SK-N-SH (cell line): ENCODE data around the gene EXOSC2. TPM values are rescaled to one million over a fixed set of nuclear protein-coding genes. Genes with fewer than 3 reads are reported as not detected.

Experiments used
- CTCF ChIA-PET: fragments of 300-600, 350-600 bp; formaldehyde crosslinking; extraction: SDS; loops from one replicate; lab custom pipeline; 2021; lab: Yijun Ruan, JAX
- POLR2A ChIA-PET: fragments of 350-600 bp; sonication (Branson Sonifier 250); formaldehyde crosslinking; extraction: SDS; loops from one replicate; lab custom pipeline; 2020; ENCODE audit warnings: antibody characterized with exemption, inconsistent platforms; lab: Yijun Ruan, JAX
- DNase-seq: peaks from one replicate; pipeline ENCODE4 v3.0.0; 2012
- H2AFZ ChIP-seq: fragments of 200-600 bp; sonication (generic); 2 replicates; pipeline ENCODE4 v1.8.1; 2016; ENCODE audit warnings: antibody characterized with exemption, mild to moderate bottlenecking, low read depth
- H3F3A ChIP-seq: fragments of 200-600 bp; sonication (generic); replicated peaks from 2 replicates; pipeline ENCODE3; 2016; ENCODE audit warnings: antibody characterized with exemption, mild to moderate bottlenecking; ENCODE audit not compliant: insufficient read depth
- H3K27ac ChIP-seq, 2 experiments: fragments of 200-500 bp in 1 of 2; fragments of 200-600 bp in 1 of 2; sonication (Bioruptor generic) in 1 of 2; sonication (generic), shearing (Covaris generic) in 1 of 2; 2 replicates each; pipeline versions ENCODE4 v1.5.1 to v1.6.1; 2014 to 2016; ENCODE audit warnings: low read depth in 2 of 2, inconsistent platforms in 1 of 2, low read length in 1 of 2, mild to moderate bottlenecking in 1 of 2, mixed read lengths in 1 of 2
- H3K27me3 ChIP-seq: fragments of 200-600 bp; sonication (generic), shearing (Covaris generic); 2 replicates; pipeline ENCODE4 v1.6.1; 2016; ENCODE audit warnings: mixed run types; ENCODE audit not compliant: insufficient read depth
- H3K36me3 ChIP-seq, 2 experiments: fragments of 200-500 bp in 1 of 2; fragments of 200-600 bp in 1 of 2; sonication (Bioruptor generic) in 1 of 2; sonication (generic) in 1 of 2; replicated peaks in 1 of 2; 2 replicates each; pipeline versions ENCODE3 to v1.5.1; 2014 to 2016; ENCODE audit warnings: low read length in 1 of 2, mild to moderate bottlenecking in 1 of 2; ENCODE audit not compliant: insufficient read depth in 2 of 2, control insufficient read depth in 1 of 2
- H3K4me1 ChIP-seq, 2 experiments: fragments of 200-500 bp in 1 of 2; fragments of 200-600 bp in 1 of 2; sonication (Bioruptor generic) in 1 of 2; sonication (generic), shearing (Covaris generic) in 1 of 2; 2 replicates each; pipeline versions ENCODE4 v1.5.1 to v1.6.1; 2014 to 2016; ENCODE audit warnings: low read depth in 1 of 2, low read length in 1 of 2, mixed run types in 1 of 2; ENCODE audit not compliant: insufficient read depth in 2 of 2, control insufficient read depth in 1 of 2
- H3K4me2 ChIP-seq: fragments of 200-600 bp; sonication (generic), shearing (Covaris generic); 2 replicates; pipeline ENCODE4 v1.6.1; 2017; ENCODE audit warnings: mixed run types
- H3K4me3 ChIP-seq, 2 experiments: fragments of 200-500 bp in 1 of 2; fragments of 200-600 bp in 1 of 2; sonication (Bioruptor generic) in 1 of 2; sonication (generic), shearing (Covaris generic) in 1 of 2; 2 replicates each; pipeline versions ENCODE4 v1.5.1 to v1.8.1; 2014 to 2016; ENCODE audit warnings: low read depth in 2 of 2, inconsistent platforms in 1 of 2, low read length in 1 of 2, mild to moderate bottlenecking in 1 of 2, mixed read lengths in 1 of 2, moderate library complexity in 1 of 2
- H3K79me2 ChIP-seq: fragments of 200-600 bp; sonication (generic); 2 replicates; pipeline ENCODE4 v1.8.1; 2017; ENCODE audit warnings: mild to moderate bottlenecking; ENCODE audit not compliant: insufficient read depth
- H3K9ac ChIP-seq: fragments of 200-600 bp; sonication (generic); 2 replicates; pipeline ENCODE4 v1.6.1; 2017; ENCODE audit warnings: mixed run types
- H3K9me2 ChIP-seq: fragments of 200-600 bp; sonication (generic); 2 replicates; pipeline ENCODE4 v1.6.1; 2017; ENCODE audit warnings: mixed run types
- H3K9me3 ChIP-seq: fragments of 200-600 bp; sonication (generic); 2 replicates; pipeline ENCODE4 v1.6.1; 2017; ENCODE audit warnings: mixed run types, mild to moderate bottlenecking, moderate library complexity
- H4K20me1 ChIP-seq: fragments of 200-600 bp; sonication (generic); 2 replicates; pipeline ENCODE4 v1.6.1; 2017; ENCODE audit warnings: mild to moderate bottlenecking, mixed run types; ENCODE audit not compliant: insufficient read depth
- CHD2 ChIP-seq: fragments of 150-350 bp; IDR thresholded peaks from 2 replicates; pipeline ENCODE4 v1.6.1; 2018; ENCODE audit warnings: low read length; ENCODE audit not compliant: partially characterized antibody
- ELF1 ChIP-seq: IDR thresholded peaks from 2 replicates; pipeline ENCODE4 v1.4.0; 2012
- EP300 ChIP-seq, 2 experiments: IDR thresholded peaks; 2 replicates each; pipeline versions ENCODE4 v1.4.0 to v1.6.1; 2012; ENCODE audit warnings: borderline replicate concordance in 1 of 2, low read depth in 1 of 2, low read length in 1 of 2
- EZH2phosphoT487 ChIP-seq: fragments of 200-600 bp; sonication (generic); IDR thresholded peaks from 2 replicates; pipeline ENCODE4 v1.6.1; 2017; ENCODE audit warnings: low read depth, mixed run types, mild to moderate bottlenecking, antibody characterized with exemption, moderate library complexity, borderline replicate concordance
- FOSL2 ChIP-seq: IDR thresholded peaks from 2 replicates; pipeline ENCODE4 v1.4.0; 2012; ENCODE audit warnings: low read depth, mild to moderate bottlenecking, moderate library complexity, borderline replicate concordance
- FOXJ3 ChIP-seq: sonication (generic); formaldehyde crosslinking; IDR thresholded peaks from 2 replicates; pipeline ENCODE4 v1.5.1; 2020; ENCODE audit warnings: mild to moderate bottlenecking, missing genetic modification reagents
- GATA2 ChIP-seq: sonication (generic); formaldehyde crosslinking; IDR thresholded peaks from 2 replicates; pipeline ENCODE4 v1.5.0; 2020; ENCODE audit warnings: mild to moderate bottlenecking, missing genetic modification reagents
- IRF3 ChIP-seq: fragments of 150-350 bp; IDR thresholded peaks from 2 replicates; pipeline ENCODE4 v1.6.1; 2016; ENCODE audit warnings: mild to moderate bottlenecking, low read depth, low read length
- JUND ChIP-seq: IDR thresholded peaks from 2 replicates; pipeline ENCODE4 v1.4.0; 2012
- MAX ChIP-seq: IDR thresholded peaks from 2 replicates; pipeline ENCODE4 v1.4.0; 2012; ENCODE audit warnings: low read depth
- MXI1 ChIP-seq: IDR thresholded peaks from 2 replicates; pipeline ENCODE4 v1.6.1; 2012; ENCODE audit warnings: mild to moderate bottlenecking, low read depth, low read length, improper control_type of control experiment
- PBX3 ChIP-seq: IDR thresholded peaks from 2 replicates; pipeline ENCODE4; 2012
- POLR2AphosphoS5 ChIP-seq: IDR thresholded peaks from 2 replicates; pipeline ENCODE4 v1.6.1; 2012; ENCODE audit warnings: low read depth, low read length
- RAD21 ChIP-seq: IDR thresholded peaks from 2 replicates; pipeline ENCODE4 v1.6.1; 2012; ENCODE audit warnings: mild to moderate bottlenecking, low read length
- RCOR1 ChIP-seq: fragments of 150-350 bp; IDR thresholded peaks from 2 replicates; pipeline ENCODE4 v1.6.1; 2017; ENCODE audit warnings: antibody characterized with exemption, low read length
- RFX5 ChIP-seq: IDR thresholded peaks from 2 replicates; pipeline ENCODE4 v1.6.1; 2012; ENCODE audit warnings: mild to moderate bottlenecking, improper control_type of control experiment, low read length
- RXRA ChIP-seq: IDR thresholded peaks from 2 replicates; pipeline ENCODE4 v1.4.0; 2012; ENCODE audit warnings: low read depth, mild to moderate bottlenecking, borderline replicate concordance
- SIN3A ChIP-seq: IDR thresholded peaks from 2 replicates; pipeline ENCODE4 v1.6.1; 2012; ENCODE audit warnings: low read depth, mild to moderate bottlenecking, low read length, moderate library complexity, borderline replicate concordance
- SMC3 ChIP-seq: IDR thresholded peaks from 2 replicates; pipeline ENCODE4 v1.6.1; 2012; ENCODE audit warnings: low read depth, low read length, improper control_type of control experiment
- TAF1 ChIP-seq: IDR thresholded peaks from 2 replicates; pipeline ENCODE4 v1.6.1; 2012; ENCODE audit warnings: low read depth, mild to moderate bottlenecking, low read length, moderate library complexity, borderline replicate concordance
- TEAD4 ChIP-seq: IDR thresholded peaks from 2 replicates; pipeline ENCODE4 v1.4.0; 2012; ENCODE audit warnings: mild to moderate bottlenecking, borderline replicate concordance; ENCODE audit not compliant: insufficient read depth
- USF1 ChIP-seq: IDR thresholded peaks from 2 replicates; pipeline ENCODE4 v1.4.0; 2012; ENCODE audit warnings: low read depth, borderline replicate concordance
- WGBS: methylation state at CpG from one replicate; pipeline ENCODE4 v1.1.6; 2017; ENCODE audit warnings: low lambda C conversion rate; 5-methylcytosine and 5-hydroxymethylcytosine counted together
- polyA plus RNA-seq, 3 experiments: library from polyadenylated mRNA; depleted of rRNA; stranded (reverse); fragments of >200 nt; gene quantifications; 2 replicates each; pipeline ENCODE4 v1.2.3, GENCODE V29; 2012

The EXOSC2 gene
- polyA plus RNA-seq, 1 of the 3 experiments (the other 2 are of a cell fraction) = 28.7 TPM

GRCh38 chr9:130689572-130689936 lies 4.0 kb upstream of the EXOSC2 start:
- peak overlapping the region; percentile 29 to 42; a peak in 2 of 4 replicates for H3K27ac ChIP-seq
- H3K36me3 ChIP-seq = no peaks in the 10 kb centered on the region
- 5% methylated on average over 1 of the region's 1 CpG for whole genome bisulfite sequencing
- TF ChIP-seq GATA2 (CRISPR knock-in tag) (no peak), RAD21 (no peak), MAX (no peak), RXRA (no peak), FOXJ3 (CRISPR knock-in tag) (no peak), FOSL2 (no peak), USF1 (no peak), SMC3 (no peak), CHD2 (no peak), ELF1 (no peak), RFX5 (no peak), TEAD4 (no peak)
- ChIA-PET POLR2A (no interaction called here), CTCF (interaction anchor here (0.8 to 15.3 kb wide), 4 partner anchors 11 to 358 kb away, joined by 3 to 520 read pairs (median 7); no protein-coding TSS in a partner anchor)
- peak overlapping the region; percentile 48 to 68; a peak in 3 of 4 replicates for H3K4me3 ChIP-seq
- peaks cover 12% of the 10 kb centered on the region for H3F3A ChIP-seq
- H3K79me2 ChIP-seq = peaks cover 10% of the 10 kb centered on the region
- no peak for DNase-seq
- H3K27me3 ChIP-seq = no peaks in the 10 kb centered on the region
- peak overlapping the region; percentile 43; the same call in 1 of the 2 replicates for H3K9ac ChIP-seq
- no peaks in the 10 kb centered on the region for H3K9me2 ChIP-seq
- H2AFZ ChIP-seq = peak overlapping the region; percentile 98
- no peaks in the 10 kb centered on the region for H3K9me3 ChIP-seq
- H3K4me1 ChIP-seq = peaks cover 0 to 11% of the 10 kb centered on the region in 2 experiments; a peak in 1 of 4 replicates
- H4K20me1 ChIP-seq = no peaks in the 10 kb centered on the region
- peak overlapping the region; percentile 82 for H3K4me2 ChIP-seq

- Histone ChIP-seq H3K36me3 (no peaks in the 10 kb centered on the region), H2AFZ (peak overlapping the region; percentile 98), H4K20me1 (no peaks in the 10 kb centered on the region; the same call in 1 of the 2 replicates), H3K9me2 (no peaks in the 10 kb centered on the region), H3K4me3 (peak overlapping the region; percentile 48 to 68), H3K9me3 (no peaks in the 10 kb centered on the region), H3K4me1 (peaks cover 0 to 16% of the 10 kb centered on the region in 2 experiments; a peak in 1 of 4 replicates), H3K27ac (peak overlapping the region; percentile 57 to 64), H3K79me2 (peaks cover 15% of the 10 kb centered on the region), H3K27me3 (no peaks in the 10 kb centered on the region), H3K4me2 (peak overlapping the region; percentile 82), H3F3A (peaks cover 12% of the 10 kb centered on the region), H3K9ac (peak overlapping the region; percentile 55)
- DNase-seq = peak; percentile 72
- peak; percentile 79; the same call in 1 of the 2 replicates for TF ChIP-seq SIN3A
- peak; percentile 46; the same call in 1 of the 2 replicates for TF ChIP-seq MXI1
- peak; percentile 57 for TF ChIP-seq GATA2 (CRISPR knock-in tag)
- TF ChIP-seq SMC3 = no peak
- 0 out of 2 replicates have a peak, but pooled peaks have one; percentile 20 for TF ChIP-seq MAX
- peak; percentile 98 for TF ChIP-seq POLR2AphosphoS5
- peak; percentile 75; the same call in 1 of the 2 replicates for TF ChIP-seq RFX5
- peak; percentile 92 for TF ChIP-seq PBX3
- TF ChIP-seq JUND = no peak
- no peak; the same call in 1 of the 2 replicates for TF ChIP-seq RCOR1
- TF ChIP-seq CHD2 = no peak
- no peak for TF ChIP-seq EZH2phosphoT487
- peak; percentile 74; the same call in 1 of the 2 replicates for TF ChIP-seq TAF1
- peak; percentile 44 for TF ChIP-seq IRF3
- TF ChIP-seq EP300 (IDR thresholded peaks at IDR 0.05; ENCODE audit: borderline replicate concordance in 1 of 2, low read depth in 1 of 2, low read length in 1 of 2) = no peak
- TF ChIP-seq RAD21 = no peak
- no peak for TF ChIP-seq RXRA
- POLR2A ChIA-PET = no interaction called here
- CTCF ChIA-PET = interaction anchor here (0.8 to 15.3 kb wide), 7 partner anchors 8 to 357 kb away, joined by 3 to 520 read pairs (median 6); no protein-coding TSS in a partner anchor
- 2% methylated on average over 15 of the region's 15 CpGs for WGBS
Observed at GRCh38 chr9:130689937-130690700, 3.5 kb upstream of the EXOSC2 start.
